Keratinocyte (primary cell): ENCODE data around the gene SLC5A2.
A peak's percentile ranks its signal among the peaks of the same experiment; 100 is the strongest.

Experiments used
- CTCF ChIP-seq, 3 experiments: IDR thresholded peaks in 1 of 3; conservative IDR thresholded peaks in 1 of 3; optimal IDR thresholded peaks in 1 of 3; 2 replicates in 2 of 3; 3 replicates in 1 of 3; pipeline versions ENCODE3 to v1.5.1; 2011; ENCODE audit warnings: low read length in 3 of 3, mild to moderate bottlenecking in 3 of 3, moderate library complexity in 2 of 3, control low read depth in 1 of 3, inconsistent platforms in 1 of 3; ENCODE audit not compliant: insufficient read depth in 2 of 3; ENCODE audit errors: extremely low read depth in 1 of 3
- EZH2 ChIP-seq: IDR thresholded peaks from one replicate; pipeline ENCODE4 v1.6.1; 2012; ENCODE audit warnings: inconsistent platforms, mild to moderate bottlenecking, low read length, moderate library complexity

GRCh38 chr16:31453255-31454204 is 29.4 kb upstream of the SLC5A2 start:
- TF ChIP-seq CTCF (optimal IDR thresholded peaks at IDR 0.05 in 1 of 3, IDR thresholded peaks at IDR 0.05 in 1 of 3, conservative IDR thresholded peaks at IDR 0.05 in 1 of 3; ENCODE audit: extremely low read depth in 1 of 3, insufficient read depth in 2 of 3, low read length in 3 of 3): peak in 2 of 3 experiments; percentile 6 to 14
- TF ChIP-seq EZH2: no peak
